HG02938 (cell line): ENCODE data around the gene ZSCAN21.
A peak's percentile ranks its signal among the peaks of the same experiment; 100 is the strongest.
"Not testable (repeated sequence)": the region's sequence is repeated elsewhere in the genome, so short reads cannot be mapped to it uniquely, and the experiment has no call there.

Experiments
- ATAC-seq: cut with Tn5 transposase; IDR thresholded peaks from one replicate; pipeline ENCODE4 v1.9.1; 2021; ENCODE audit warnings: mild to moderate bottlenecking, moderate library complexity; ENCODE audit not compliant: unreplicated experiment

The ZSCAN21 gene

GRCh38 chr7:100049441-100050291, at the start of gene ZSCAN21:
ZSCAN21 (plus strand) TSS chr7:100049774; CDS start chr7:100057007, 7,233 bp downstream.
- peak; percentile 80 for ATAC-seq

- ATAC-seq = no peak
Observed at GRCh38 chr7:100000239-100000638, 49.3 kb upstream of the ZSCAN21 start.

GRCh38 chr7:100003711-100004661, 45.6 kb upstream of the ZSCAN21 start:
- no peak for ATAC-seq

- no peak for ATAC-seq
Observed at GRCh38 chr7:100007887-100008286, 41.7 kb upstream of the ZSCAN21 start.

- ATAC-seq = no peak
Observed at GRCh38 chr7:100008525-100008924, 41.0 kb upstream of the ZSCAN21 start.

GRCh38 chr7:100009952-100010351, 39.6 kb upstream of the ZSCAN21 start:
- not testable (repeated sequence) for ATAC-seq

- ATAC-seq = no peak
Observed at GRCh38 chr7:100010901-100011300, 38.7 kb upstream of the ZSCAN21 start.

GRCh38 chr7:100011516-100011915, 38.1 kb upstream of the ZSCAN21 start:
- no peak for ATAC-seq

- not testable (repeated sequence) for ATAC-seq
Observed at GRCh38 chr7:100012385-100013327, 36.9 kb upstream of the ZSCAN21 start.

GRCh38 chr7:100013328-100013676, 36.3 kb upstream of the ZSCAN21 start:
- ATAC-seq = no peak

GRCh38 chr7:100015232-100016214, 34.1 kb upstream of the ZSCAN21 start, which contains the start of gene ZKSCAN1:
ZKSCAN1 (plus strand) TSS chr7:100015596; CDS start chr7:100023507, 7,911 bp downstream.
- peak; percentile 89 for ATAC-seq

- ATAC-seq = no peak
Observed at GRCh38 chr7:100016215-100016901, 33.2 kb upstream of the ZSCAN21 start.

GRCh38 chr7:100017300-100017699, 32.3 kb upstream of the ZSCAN21 start:
- no peak for ATAC-seq

GRCh38 chr7:100017875-100018274, 31.7 kb upstream of the ZSCAN21 start:
- ATAC-seq = no peak

GRCh38 chr7:100019908-100020307, 29.7 kb upstream of the ZSCAN21 start:
- no peak for ATAC-seq

GRCh38 chr7:100021297-100021696, 28.3 kb upstream of the ZSCAN21 start:
- ATAC-seq = no peak

GRCh38 chr7:100022621-100023020, 27.0 kb upstream of the ZSCAN21 start:
- ATAC-seq = no peak

- no peak for ATAC-seq
Observed at GRCh38 chr7:100023526-100023925, 26.0 kb upstream of the ZSCAN21 start.
